ENCODE results near the gene CCDC38. TPM values are rescaled to one million over a fixed set of nuclear protein-coding genes. Genes with fewer than 3 reads are reported as not detected.

The CCDC38 gene
- total RNA-seq, 1 donor from 2014 or later, result 0.06 TPM

- H3K4me3 ChIP-seq (ENCODE audit: low read depth, low read length), result no peak overlapping the region
- TF ChIP-seq CTCF (conservative IDR thresholded peaks at IDR 0.05; ENCODE audit: low read depth, low read length), result no peak
- DNase-seq (ENCODE audit: low read depth), result no peak
Measured at GRCh38 chr12:95838125-95838524, 104.3 kb downstream of the CCDC38 start.

- no peak for DNase-seq (ENCODE audit: low read depth)
- no peak for TF ChIP-seq CTCF (conservative IDR thresholded peaks at IDR 0.05; ENCODE audit: low read depth, low read length)
- no peak overlapping the region for H3K4me3 ChIP-seq (ENCODE audit: low read depth, low read length)
Measured at GRCh38 chr12:95837240-95838038, 105.0 kb downstream of the CCDC38 start.

- DNase-seq (ENCODE audit: low read depth), result no peak
- no peak for TF ChIP-seq CTCF (conservative IDR thresholded peaks at IDR 0.05; ENCODE audit: low read depth, low read length)
- H3K4me3 ChIP-seq (ENCODE audit: low read depth, low read length), result no peak overlapping the region
Measured at GRCh38 chr12:95836630-95837239, 105.7 kb downstream of the CCDC38 start.

GRCh38 chr12:95836185-95836609 is 106.2 kb downstream of the CCDC38 start:
- no peak overlapping the region for H3K4me3 ChIP-seq (ENCODE audit: low read depth, low read length)
- no peak for DNase-seq (ENCODE audit: low read depth)
- TF ChIP-seq CTCF (conservative IDR thresholded peaks at IDR 0.05; ENCODE audit: low read depth, low read length), result no peak

- H3K4me3 ChIP-seq (ENCODE audit: low read depth, low read length), result no peak overlapping the region
- TF ChIP-seq CTCF (conservative IDR thresholded peaks at IDR 0.05; ENCODE audit: low read depth, low read length), result no peak
- DNase-seq (ENCODE audit: low read depth), result no peak
Measured at GRCh38 chr12:95834572-95834971, 107.8 kb downstream of the CCDC38 start.

GRCh38 chr12:95830335-95831089 is 111.9 kb downstream of the CCDC38 start:
- no peak overlapping the region for H3K4me3 ChIP-seq (ENCODE audit: low read depth, low read length)
- TF ChIP-seq CTCF (conservative IDR thresholded peaks at IDR 0.05; ENCODE audit: low read depth, low read length), result no peak
- no peak for DNase-seq (ENCODE audit: low read depth)

Data from epithelial cell of proximal tubule (primary cell).